GM12873 (cell line): ENCODE results near the gene SUMF2.

Source experiments
- TF ChIP-seq, protein P1 (sequence below): IDR thresholded peaks from 2 replicates; pipeline ENCODE4 v1.5.1; 2012; ENCODE audit warnings: low read depth, mild to moderate bottlenecking, moderate library complexity, low read length, control low read depth; ENCODE audit not compliant: insufficient read depth; ENCODE audit errors: missing control alignments

SUMF2 gene

GRCh38 chr7:56105508-56105907, 41.4 kb downstream of the SUMF2 start:
- TF ChIP-seq, protein P1, sequence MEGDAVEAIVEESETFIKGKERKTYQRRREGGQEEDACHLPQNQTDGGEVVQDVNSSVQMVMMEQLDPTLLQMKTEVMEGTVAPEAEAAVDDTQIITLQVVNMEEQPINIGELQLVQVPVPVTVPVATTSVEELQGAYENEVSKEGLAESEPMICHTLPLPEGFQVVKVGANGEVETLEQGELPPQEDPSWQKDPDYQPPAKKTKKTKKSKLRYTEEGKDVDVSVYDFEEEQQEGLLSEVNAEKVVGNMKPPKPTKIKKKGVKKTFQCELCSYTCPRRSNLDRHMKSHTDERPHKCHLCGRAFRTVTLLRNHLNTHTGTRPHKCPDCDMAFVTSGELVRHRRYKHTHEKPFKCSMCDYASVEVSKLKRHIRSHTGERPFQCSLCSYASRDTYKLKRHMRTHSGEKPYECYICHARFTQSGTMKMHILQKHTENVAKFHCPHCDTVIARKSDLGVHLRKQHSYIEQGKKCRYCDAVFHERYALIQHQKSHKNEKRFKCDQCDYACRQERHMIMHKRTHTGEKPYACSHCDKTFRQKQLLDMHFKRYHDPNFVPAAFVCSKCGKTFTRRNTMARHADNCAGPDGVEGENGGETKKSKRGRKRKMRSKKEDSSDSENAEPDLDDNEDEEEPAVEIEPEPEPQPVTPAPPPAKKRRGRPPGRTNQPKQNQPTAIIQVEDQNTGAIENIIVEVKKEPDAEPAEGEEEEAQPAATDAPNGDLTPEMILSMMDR: no peak

- TF ChIP-seq, protein P1: no peak
These were observed 42.3 kb downstream of the SUMF2 start, which contains the start of gene CHCHD2 for GRCh38 chr7:56106108-56107073. Gene CHCHD2, minus strand, starts transcription at chr7:56106476. Its CDS starts 63 bp downstream, at chr7:56106413.

- TF ChIP-seq, protein P1: no peak
These were observed 43.8 kb downstream of the SUMF2 start for GRCh38 chr7:56107954-56108258.

- TF ChIP-seq, protein P1: no peak
These were observed 46.5 kb downstream of the SUMF2 start for GRCh38 chr7:56110611-56111010.

GRCh38 chr7:56115852-56116538, 51.9 kb downstream of the SUMF2 start, which contains the start of gene NUPR2:
Gene NUPR2, minus strand, starts transcription at chr7:56116417. Its CDS starts 103 bp downstream, at chr7:56116314.
- TF ChIP-seq, protein P1: no peak

DNA sequence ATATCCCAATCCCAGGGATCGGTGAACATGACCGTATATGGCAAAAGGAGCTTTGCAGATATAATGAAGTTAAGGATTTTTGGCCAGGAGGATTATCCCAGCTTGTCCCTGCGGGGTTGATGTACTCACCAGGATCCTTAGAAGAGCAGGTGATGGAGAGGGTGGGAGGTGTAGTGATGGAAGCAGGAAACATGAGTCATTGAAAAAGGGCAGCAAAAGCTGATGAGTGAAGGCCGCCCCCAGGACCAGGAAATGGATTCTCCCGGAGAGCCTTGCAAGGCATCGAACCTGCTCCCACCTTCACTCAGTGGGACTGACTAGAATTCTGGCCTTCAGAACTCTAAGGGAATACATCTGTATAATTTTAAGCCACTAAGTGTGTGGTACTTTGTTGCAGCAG, 57.4 kb downstream of the SUMF2 start:
- TF ChIP-seq, protein P1: no peak

GRCh38 chr7:56124981-56125380, 60.9 kb downstream of the SUMF2 start:
- TF ChIP-seq, protein P1: no peak
